Uterus (tissue), 4 donors: ENCODE results near the gene ZNF280A. TPM values are rescaled to one million over a fixed set of nuclear protein-coding genes. Genes with fewer than 3 reads are reported as not detected.

Experiments used
- DNase-seq, 2 donors: peaks; one replicate each; pipeline ENCODE4 v3.0.0-alpha.2; 2019 to 2020
- H3K27ac ChIP-seq, 2 donors: fragments of 200-600 bp; sonication (generic); 1 replicate in 1 of 2; 2 replicates in 1 of 2; pipeline ENCODE4 v1.5.1; 2016 to 2018
- H3K27me3 ChIP-seq, 2 donors: fragments of 200-600 bp; sonication (generic); one replicate each; pipeline ENCODE4 v1.5.1; 2018 to 2019; ENCODE audit warnings: control low read depth in 1 of 2
- H3K36me3 ChIP-seq, 2 donors: fragments of 200-600 bp; sonication (generic); one replicate each; pipeline ENCODE4 v1.5.1; 2019; ENCODE audit warnings: control low read depth in 1 of 2
- H3K4me1 ChIP-seq, 2 donors: fragments of 200-600 bp; sonication (generic); one replicate each; pipeline ENCODE4 v1.5.1; 2018 to 2019; ENCODE audit warnings: control low read depth in 1 of 2
- H3K4me3 ChIP-seq, 2 donors: fragments of 200-600 bp; sonication (generic); 1 replicate in 1 of 2; 2 replicates in 1 of 2; pipeline ENCODE4 v1.5.1; 2018 to 2019; ENCODE audit warnings: mild to moderate bottlenecking in 1 of 2
- H3K9me3 ChIP-seq, 2 donors: fragments of 200-600 bp; sonication (generic); one replicate each; pipeline ENCODE4 v1.5.1; 2019; ENCODE audit warnings: control low read depth in 1 of 2
- CTCF ChIP-seq, 4 experiments: fragments of 200-600 bp in 2 of 4; fragments of 450-650 bp in 2 of 4; sonication (generic) in 2 of 4; IDR thresholded peaks; one replicate each; pipeline ENCODE4 v1.5.1; 2016 to 2019; ENCODE audit warnings: antibody characterized with exemption in 4 of 4, mild to moderate bottlenecking in 2 of 4, moderate library complexity in 1 of 4
- POLR2A ChIP-seq, 2 donors: fragments of 450-650 bp; IDR thresholded peaks; one replicate each; pipeline ENCODE4 v1.6.1; 2016; ENCODE audit warnings: antibody characterized with exemption in 2 of 2, mild to moderate bottlenecking in 1 of 2, moderate library complexity in 1 of 2
- intact Hi-C: fragments of 100-400 bp; cut with DNase I; formaldehyde crosslinking; loops from one replicate; pipeline ENCODE4 v1.15.1; 2023; ENCODE audit warnings: low total_unique reads
- total RNA-seq, 4 donors: library from RNA; depleted of rRNA in 3 of 4; stranded (reverse); fragments of >200 nt in 3 of 4; gene quantifications; one replicate each; pipeline versions ENCODE4 v1.1.0 to v1.2.4, GENCODE V29; 2014 to 2023
- donor health status: DM: yes; HTN: yes; CAD: no.

Gene ZNF280A
- total RNA-seq, 4 donors from 2014 or later, result not detected

- no peak for TF ChIP-seq POLR2A (IDR thresholded peaks at IDR 0.05)
- TF ChIP-seq CTCF (IDR thresholded peaks at IDR 0.05), result no peak
- H3K36me3 ChIP-seq, result no peaks in the 10 kb centered on the region
- intact Hi-C loops, result no loop called here
- DNase-seq, result no peak
- no peak overlapping the region for H3K4me3 ChIP-seq
- no peaks in the 10 kb centered on the region for H3K4me1 ChIP-seq
- no peaks in the 10 kb centered on the region for H3K27me3 ChIP-seq
- no peak overlapping the region for H3K27ac ChIP-seq
- no peaks in the 10 kb centered on the region for H3K9me3 ChIP-seq
Measured at GRCh38 chr22:22558071-22558971, 38.3 kb upstream of the ZNF280A start.

GRCh38 chr22:22556995-22557925 is 37.2 kb upstream of the ZNF280A start:
- H3K4me3 ChIP-seq, result no peak overlapping the region
- TF ChIP-seq POLR2A (IDR thresholded peaks at IDR 0.05), result no peak
- no peak for TF ChIP-seq CTCF (IDR thresholded peaks at IDR 0.05)
- intact Hi-C loops, result no loop called here
- no peaks in the 10 kb centered on the region for H3K4me1 ChIP-seq
- no peaks in the 10 kb centered on the region for H3K9me3 ChIP-seq
- H3K36me3 ChIP-seq, result no peaks in the 10 kb centered on the region
- no peak for DNase-seq
- no peaks in the 10 kb centered on the region for H3K27me3 ChIP-seq
- no peak overlapping the region for H3K27ac ChIP-seq

- Histone ChIP-seq H3K4me1 (no peaks in the 10 kb centered on the region), H3K4me3 (no peak overlapping the region), H3K9me3 (no peaks in the 10 kb centered on the region), H3K36me3 (no peaks in the 10 kb centered on the region), H3K27ac (no peak overlapping the region), H3K27me3 (no peaks in the 10 kb centered on the region)
- intact Hi-C loops, result no loop called here
- DNase-seq, result no peak
- no peak for TF ChIP-seq POLR2A (IDR thresholded peaks at IDR 0.05)
- TF ChIP-seq CTCF (IDR thresholded peaks at IDR 0.05), result no peak
Measured at GRCh38 chr22:22556578-22556977, 36.5 kb upstream of the ZNF280A start.

- Histone ChIP-seq H3K27me3 (no peaks in the 10 kb centered on the region), H3K27ac (no peak overlapping the region), H3K4me3 (no peak overlapping the region), H3K9me3 (no peaks in the 10 kb centered on the region), H3K4me1 (no peaks in the 10 kb centered on the region), H3K36me3 (no peaks in the 10 kb centered on the region)
- DNase-seq, result no peak
- intact Hi-C loops, result no loop called here
- TF ChIP-seq CTCF (IDR thresholded peaks at IDR 0.05), result no peak
- TF ChIP-seq POLR2A (IDR thresholded peaks at IDR 0.05), result no peak
Measured at GRCh38 chr22:22555596-22555995, 35.5 kb upstream of the ZNF280A start.
